Frontal cortex (tissue), 4 donors: ENCODE measurements around the gene CAPN12. TPM values are rescaled to one million over a fixed set of nuclear protein-coding genes. Genes with fewer than 3 reads are reported as not detected.

Experiments used
- DNase-seq, 2 donors: peaks; one replicate each; pipeline ENCODE4 v3.0.0; 2012; ENCODE audit warnings: low spot score in 2 of 2
- FAIRE-seq: peaks from 2 replicates; lab custom pipeline; 2012; peaks lifted over from hg19 to GRCh38; lab: Jason Lieb, UNC
- total RNA-seq: library from RNA; depleted of rRNA; stranded (reverse); fragments of >200 nt; gene quantifications from one replicate; pipeline ENCODE4 v1.2.3, GENCODE V29; 2014
- donor health status: control.
- donor health status: control.
- donor health status: control.

Gene CAPN12
- total RNA-seq, 1 donor from 2014 or later, result under 0.01 TPM

DNA sequence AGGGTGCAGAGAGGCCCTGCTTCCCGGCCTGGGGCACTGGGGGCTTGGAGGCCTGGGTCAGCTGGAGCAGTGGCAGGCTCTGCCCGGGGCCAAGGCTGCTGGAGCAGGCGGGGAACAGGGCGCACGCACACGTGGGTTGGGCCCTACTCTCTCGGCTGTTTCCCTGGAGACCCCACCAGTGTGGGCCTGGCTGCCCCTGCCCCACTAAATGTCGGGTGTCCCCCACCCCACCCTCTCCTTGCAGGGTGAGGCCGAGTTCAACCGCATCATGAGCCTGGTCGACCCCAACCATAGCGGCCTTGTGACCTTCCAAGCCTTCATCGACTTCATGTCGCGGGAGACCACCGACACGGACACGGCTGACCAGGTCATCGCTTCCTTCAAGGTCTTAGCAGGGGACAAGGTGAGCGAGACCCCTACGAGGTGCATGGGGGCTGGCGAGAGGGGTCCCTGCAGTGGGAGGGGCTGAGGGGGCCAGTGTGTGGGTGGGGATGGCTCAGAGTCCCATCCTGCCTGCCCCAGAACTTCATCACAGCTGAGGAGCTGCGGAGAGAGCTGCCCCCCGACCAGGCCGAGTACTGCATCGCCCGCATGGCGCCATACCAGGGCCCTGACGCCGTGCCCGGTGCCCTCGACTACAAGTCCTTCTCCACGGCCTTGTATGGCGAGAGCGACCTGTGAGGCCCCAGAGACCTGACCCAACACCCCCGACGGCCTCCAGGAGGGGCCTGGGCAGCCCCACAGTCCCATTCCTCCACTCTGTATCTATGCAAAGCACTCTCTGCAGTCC is 15.3 kb downstream of the CAPN12 start:
- DNase-seq (no peak), FAIRE-seq (no peak)

DNA sequence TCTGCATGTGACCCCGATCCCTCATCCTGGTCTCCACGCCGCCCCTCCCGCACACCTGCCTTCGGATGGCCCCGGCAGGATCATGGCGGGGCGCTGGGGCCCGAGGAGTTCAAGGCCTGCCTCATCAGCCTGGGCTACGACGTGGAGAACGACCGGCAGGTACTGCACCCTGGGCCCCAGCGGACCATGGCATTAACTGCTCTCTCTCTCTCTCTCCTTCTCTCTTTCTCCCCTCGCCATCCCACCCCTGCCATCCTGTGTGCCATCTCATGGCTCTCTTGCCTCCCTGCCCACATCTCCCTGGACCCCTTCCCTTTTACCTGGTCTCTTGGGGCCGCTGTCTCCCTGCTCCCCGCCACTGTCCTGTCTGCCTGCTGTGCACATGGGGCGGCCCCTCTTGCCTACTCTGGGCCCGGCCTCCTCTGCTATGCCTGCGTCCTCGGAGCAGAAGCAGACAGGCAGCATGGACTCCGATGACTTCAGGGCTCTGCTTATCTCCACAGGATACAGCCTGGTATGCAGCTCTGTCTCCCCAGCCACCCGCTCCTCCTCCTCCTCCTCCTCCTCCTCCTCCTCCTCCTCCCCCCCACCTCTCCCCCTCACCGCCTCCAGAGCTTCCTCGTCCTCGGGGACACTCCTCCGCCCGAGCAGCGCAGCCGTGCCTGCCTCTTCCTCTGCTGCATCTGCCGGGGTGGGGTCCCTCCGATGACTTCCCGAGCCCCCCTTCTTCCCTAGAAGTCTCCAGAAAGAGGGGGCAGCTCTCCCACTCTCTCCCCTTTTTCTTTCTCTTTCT is 16.2 kb downstream of the CAPN12 start:
- no peak for FAIRE-seq
- no peak for DNase-seq

DNA sequence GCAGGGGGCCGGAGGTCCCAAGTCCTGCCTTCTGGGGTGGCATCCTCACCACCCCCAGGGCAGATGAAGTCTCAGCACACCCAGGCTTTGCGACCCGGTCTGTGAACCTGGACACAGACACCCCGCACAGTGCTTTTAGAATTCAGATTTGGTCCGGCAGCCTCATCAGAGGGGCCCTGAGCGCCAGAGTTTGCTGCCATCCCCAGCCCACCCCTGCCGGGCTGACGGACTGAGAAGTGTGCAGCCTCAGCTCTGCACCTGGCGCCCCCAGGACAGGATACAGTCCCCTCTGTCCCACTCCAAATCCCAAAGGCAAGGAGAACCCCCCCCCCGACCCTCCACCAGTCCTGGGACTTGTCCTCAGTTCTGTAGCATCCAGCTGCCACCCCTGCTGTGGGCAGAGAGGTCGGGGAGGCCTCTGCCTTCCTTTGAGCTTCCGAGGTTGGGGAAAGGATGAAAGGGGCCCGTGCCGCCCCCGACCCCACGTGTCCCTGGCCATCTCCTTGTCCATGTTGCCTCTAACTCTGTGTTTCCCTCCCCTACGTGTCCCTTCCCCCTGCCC is 16.9 kb downstream of the CAPN12 start:
- DNase-seq, result no peak
- FAIRE-seq, result no peak

GRCh38 chr19:38726761-38727301 is 17.4 kb downstream of the CAPN12 start:
- FAIRE-seq, result no peak
- DNase-seq, result no peak

DNA sequence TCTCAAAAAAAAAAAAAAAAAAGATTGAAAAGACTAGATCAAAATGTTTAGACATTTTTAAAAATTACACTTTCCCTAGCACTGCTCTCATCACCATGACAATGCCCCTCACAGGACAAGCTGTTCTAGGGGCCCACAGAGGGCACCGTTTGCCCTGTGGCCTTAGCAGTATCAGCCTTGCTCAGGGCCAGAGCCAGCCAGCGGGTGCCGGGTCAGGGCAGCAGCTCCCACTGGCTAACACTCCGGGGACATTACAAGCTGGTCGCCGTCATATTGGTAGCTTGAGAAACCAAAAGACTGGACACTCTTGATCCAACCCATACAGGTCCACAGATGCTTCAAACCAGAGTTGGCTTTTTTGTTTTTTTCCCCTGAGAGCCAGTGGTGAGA is 18.0 kb downstream of the CAPN12 start:
- DNase-seq, result no peak
- FAIRE-seq, result no peak

- FAIRE-seq (no peak), DNase-seq (no peak)
Measured at GRCh38 chr19:38725469-38726283, 18.6 kb downstream of the CAPN12 start.

DNA sequence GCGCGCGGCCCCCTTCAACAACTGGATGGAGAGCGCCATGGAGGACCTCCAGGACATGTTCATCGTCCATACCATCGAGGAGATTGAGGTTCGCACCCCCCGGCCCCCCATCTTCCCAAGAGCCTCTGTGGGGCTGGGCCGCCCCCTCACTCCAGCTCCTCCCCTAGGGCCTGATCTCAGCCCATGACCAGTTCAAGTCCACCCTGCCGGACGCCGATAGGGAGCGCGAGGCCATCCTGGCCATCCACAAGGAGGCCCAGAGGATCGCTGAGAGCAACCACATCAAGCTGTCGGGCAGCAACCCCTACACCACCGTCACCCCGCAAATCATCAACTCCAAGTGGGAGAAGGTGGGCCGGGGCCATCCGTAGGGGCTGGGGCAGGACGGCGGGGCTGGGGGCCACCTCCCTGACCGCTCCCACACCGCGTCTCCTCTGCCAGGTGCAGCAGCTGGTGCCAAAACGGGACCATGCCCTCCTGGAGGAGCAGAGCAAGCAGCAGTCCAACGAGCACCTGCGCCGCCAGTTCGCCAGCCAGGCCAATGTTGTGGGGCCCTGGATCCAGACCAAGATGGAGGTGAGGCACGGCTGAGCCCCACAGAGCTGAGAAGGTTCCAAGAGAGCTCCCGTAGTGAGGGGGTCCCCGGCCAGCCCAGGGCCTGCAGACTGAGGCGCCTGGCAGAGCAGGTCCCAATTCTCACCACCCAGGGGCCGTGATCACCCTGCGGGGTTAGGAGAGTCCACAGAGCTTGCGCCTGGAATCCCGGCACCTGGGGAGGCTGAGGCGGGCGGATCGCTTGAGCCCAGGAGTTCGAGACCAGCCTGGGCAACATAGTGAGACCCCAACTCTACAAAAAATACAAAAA is 20.1 kb downstream of the CAPN12 start:
- DNase-seq, result no peak

GRCh38 chr19:38723606-38723965 is 20.7 kb downstream of the CAPN12 start:
- DNase-seq, result no peak

More for the DNA sequence above, 20.1 kb downstream of the CAPN12 start:
- FAIRE-seq, result no peak

DNA sequence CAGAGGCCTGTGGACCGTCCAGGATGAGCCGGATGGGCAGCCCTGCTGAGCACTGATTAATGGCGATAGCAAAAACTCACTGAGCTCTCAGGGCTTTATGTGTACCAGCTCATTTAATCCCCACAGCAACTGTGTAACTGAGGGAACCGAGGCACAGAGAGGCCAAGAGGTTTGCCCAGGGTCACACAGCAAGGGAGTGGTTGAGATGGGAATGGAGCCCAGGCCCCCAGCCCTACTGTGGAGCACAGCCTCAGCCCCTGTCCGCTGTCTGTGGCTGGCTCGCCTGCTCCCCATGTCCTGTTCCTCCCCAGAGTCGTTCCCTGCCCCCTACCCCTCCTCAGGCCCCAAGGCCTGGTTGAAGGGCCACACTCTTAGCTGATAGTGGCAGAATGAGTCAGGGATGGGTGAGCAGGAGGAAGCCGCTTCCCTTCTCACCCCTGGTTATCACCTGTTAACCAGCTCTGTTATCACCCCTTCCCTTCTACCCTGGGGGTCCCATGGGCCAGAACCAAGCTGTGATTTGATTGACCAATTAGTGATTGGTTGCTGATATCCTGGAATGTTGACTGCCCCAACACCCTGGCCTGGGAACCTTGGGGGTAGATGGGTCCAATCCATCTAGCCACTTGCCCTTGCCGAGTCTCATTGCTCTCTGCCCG is 21.2 kb downstream of the CAPN12 start:
- FAIRE-seq, result no peak

More at GRCh38 chr19:38723606-38723965, 20.7 kb downstream of the CAPN12 start:
- FAIRE-seq, result no peak

GRCh38 chr19:38721979-38722773 is 22.1 kb downstream of the CAPN12 start:
- peak; percentile 24 for FAIRE-seq
- DNase-seq, result peak; percentile 72 to 79

More for the DNA sequence above, 21.2 kb downstream of the CAPN12 start:
- DNase-seq, result no peak

- FAIRE-seq, result no peak
- no peak for DNase-seq
Measured at GRCh38 chr19:38721496-38721895, 22.8 kb downstream of the CAPN12 start.

GRCh38 chr19:38720559-38721236 is 23.6 kb downstream of the CAPN12 start:
- no peak for FAIRE-seq

DNA sequence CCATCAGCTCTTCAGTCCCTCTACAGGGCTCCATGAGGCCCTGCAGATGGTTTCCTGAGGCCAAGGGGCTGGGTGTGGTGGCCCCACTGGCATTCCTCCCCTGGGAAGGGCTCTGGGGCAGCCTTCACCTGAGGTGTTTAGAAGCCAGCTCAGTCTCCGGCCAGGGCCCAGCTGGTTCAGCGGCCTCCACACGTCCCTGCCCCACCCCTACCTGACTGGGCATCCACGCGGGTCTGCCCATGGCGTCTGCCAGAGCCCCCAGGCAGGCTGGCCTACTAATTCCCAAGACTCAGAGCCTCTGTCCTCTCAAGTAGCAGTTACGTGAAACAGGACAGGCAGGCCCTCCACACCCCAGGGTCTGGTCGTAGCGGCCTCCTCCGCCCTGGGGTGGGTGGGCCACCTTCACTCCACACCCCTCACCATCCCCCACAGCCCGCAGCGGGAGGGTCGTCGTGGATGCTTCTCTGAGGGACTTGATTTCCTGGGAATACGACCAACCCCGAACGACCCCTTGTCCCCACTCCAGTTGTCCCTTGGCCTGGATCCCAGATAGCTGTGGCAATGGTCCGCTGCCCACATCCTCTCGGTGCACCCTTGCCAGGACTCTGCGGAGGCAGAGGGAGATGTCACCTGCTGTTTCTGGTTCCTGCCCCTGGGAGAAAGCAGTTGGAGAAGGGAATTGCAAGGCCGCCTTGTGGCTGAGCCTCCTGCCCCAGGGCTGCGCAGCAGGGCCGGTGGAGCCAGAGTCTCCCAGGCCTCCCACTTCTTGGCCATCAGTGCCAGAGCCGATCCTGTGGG is 24.3 kb downstream of the CAPN12 start:
- DNase-seq (no peak), FAIRE-seq (no peak)

More at GRCh38 chr19:38720559-38721236, 23.6 kb downstream of the CAPN12 start:
- no peak for DNase-seq

- no peak for FAIRE-seq
- DNase-seq, result no peak
Measured at GRCh38 chr19:38718747-38719543, 25.3 kb downstream of the CAPN12 start.

- DNase-seq, result no peak
- no peak for FAIRE-seq
Measured at GRCh38 chr19:38717855-38718254, 26.4 kb downstream of the CAPN12 start.
